ENCODE data around the gene STRN. TPM values are rescaled to one million over a fixed set of nuclear protein-coding genes. Genes with fewer than 3 reads are reported as not detected.

The STRN gene
- total and polyA plus RNA-seq, 4 donors: 3.7 to 35.9 (median 15.7) TPM

DNA sequence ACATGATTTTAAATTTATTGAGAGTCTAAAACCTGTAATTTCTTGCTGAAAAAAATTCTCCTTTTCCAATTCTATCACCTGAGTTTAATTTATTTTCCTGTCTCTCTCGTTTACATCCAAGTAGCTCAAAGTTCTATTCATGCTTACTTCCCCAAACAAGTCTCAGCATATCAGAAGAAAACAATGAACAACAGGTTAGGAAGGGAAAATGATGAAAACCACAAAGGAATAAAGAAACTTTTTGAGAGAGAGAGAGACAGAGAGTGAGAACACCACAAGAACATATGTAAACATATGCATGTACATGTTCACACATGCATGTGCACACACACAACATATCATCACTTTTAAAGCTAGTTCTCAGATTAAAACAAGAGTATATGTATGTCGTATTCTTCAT lies 112.1 kb downstream of the STRN start:
- Histone ChIP-seq H3K27ac (ENCODE audit: low read depth in 1 of 2, low read length in 1 of 2) (no peak overlapping the region), H3K36me3 (ENCODE audit: control insufficient read depth in 4 of 4, insufficient read depth in 4 of 4, low read length in 4 of 4) (peaks cover 9 to 37% (median 19%) of the 10 kb centered on the region in 4 donors), H3K9me3 (ENCODE audit: control insufficient read depth in 4 of 4, insufficient read depth in 3 of 4, low read length in 3 of 4) (no peaks in the 10 kb centered on the region), H3K4me1 (ENCODE audit: control insufficient read depth in 5 of 5, insufficient read depth in 5 of 5, low read length in 5 of 5) (no peaks in the 10 kb centered on the region), H3K4me3 (no peak overlapping the region), H3K9ac (ENCODE audit: insufficient read depth in 1 of 2, low read length in 2 of 2) (no peak overlapping the region), H3K27me3 (ENCODE audit: control insufficient read depth in 3 of 3, insufficient read depth in 3 of 3, low read length in 2 of 3) (no peaks in the 10 kb centered on the region)
- 82 to 84% methylated on average over 2 of the region's 2 CpGs for WGBS, 2 donors
- no peak for ATAC-seq (ENCODE audit: insufficient read depth, low FRiP score)
- no peak for DNase-seq
- TF ChIP-seq CTCF (IDR thresholded peaks at IDR 0.05; ENCODE audit: control extremely low read depth, extremely low read depth): no peak

- no peak for TF ChIP-seq CTCF (IDR thresholded peaks at IDR 0.05; ENCODE audit: control extremely low read depth, extremely low read depth)
- Histone ChIP-seq H3K4me1 (ENCODE audit: control insufficient read depth in 5 of 5, insufficient read depth in 5 of 5, low read length in 5 of 5) (no peaks in the 10 kb centered on the region), H3K27ac (ENCODE audit: low read depth in 1 of 2, low read length in 1 of 2) (no peak overlapping the region), H3K9ac (ENCODE audit: insufficient read depth in 1 of 2, low read length in 2 of 2) (no peak overlapping the region), H3K9me3 (ENCODE audit: control insufficient read depth in 4 of 4, insufficient read depth in 3 of 4, low read length in 3 of 4) (no peaks in the 10 kb centered on the region), H3K4me3 (no peak overlapping the region), H3K36me3 (ENCODE audit: control insufficient read depth in 4 of 4, insufficient read depth in 4 of 4, low read length in 4 of 4) (peaks cover 5 to 29% (median 16%) of the 10 kb centered on the region in 4 donors), H3K27me3 (ENCODE audit: control insufficient read depth in 3 of 3, insufficient read depth in 3 of 3, low read length in 2 of 3) (no peaks in the 10 kb centered on the region)
- 96 to 98% methylated on average over 8 of the region's 8 CpGs for WGBS, 2 donors
- DNase-seq: no peak
- ATAC-seq (ENCODE audit: insufficient read depth, low FRiP score): no peak
These were observed 117.1 kb downstream of the STRN start for GRCh38 chr2:36849265-36849664.

DNA sequence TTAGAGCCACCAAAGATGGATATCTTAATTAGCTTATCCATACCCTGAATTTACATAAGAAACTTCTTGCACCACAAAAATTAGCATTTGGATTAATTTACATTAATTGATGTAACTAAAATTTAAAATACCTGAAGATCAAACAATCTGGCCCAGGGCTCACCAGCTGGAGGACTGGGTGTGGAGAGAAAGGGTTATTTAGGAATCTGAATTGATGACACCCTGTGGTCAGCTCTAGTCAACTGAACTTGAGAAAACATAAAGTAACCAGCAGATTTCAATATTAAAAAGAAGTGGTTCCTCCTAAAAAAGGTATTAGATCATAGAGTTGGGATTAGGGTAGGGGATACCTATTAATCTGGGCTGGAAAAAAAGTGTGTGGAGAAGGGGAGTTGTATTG lies 122.5 kb downstream of the STRN start:
- H3K9ac ChIP-seq (ENCODE audit: insufficient read depth in 1 of 2, low read length in 2 of 2): no peak overlapping the region
- H3K4me1 ChIP-seq (ENCODE audit: control insufficient read depth in 5 of 5, insufficient read depth in 5 of 5, low read length in 5 of 5): no peaks in the 10 kb centered on the region
- TF ChIP-seq CTCF (IDR thresholded peaks at IDR 0.05; ENCODE audit: control extremely low read depth, extremely low read depth): no peak
- H3K36me3 ChIP-seq (ENCODE audit: control insufficient read depth in 4 of 4, insufficient read depth in 4 of 4, low read length in 4 of 4): peaks cover under 1 to 8% (median 4%) of the 10 kb centered on the region in 4 donors
- no peaks in the 10 kb centered on the region for H3K27me3 ChIP-seq (ENCODE audit: control insufficient read depth in 3 of 3, insufficient read depth in 3 of 3, low read length in 2 of 3)
- no peak overlapping the region for H3K4me3 ChIP-seq
- no peak overlapping the region for H3K27ac ChIP-seq (ENCODE audit: low read depth in 1 of 2, low read length in 1 of 2)
- no peak for ATAC-seq (ENCODE audit: insufficient read depth, low FRiP score)
- no peaks in the 10 kb centered on the region for H3K9me3 ChIP-seq (ENCODE audit: control insufficient read depth in 4 of 4, insufficient read depth in 3 of 4, low read length in 3 of 4)
- DNase-seq: no peak

- Histone ChIP-seq H3K9me3 (ENCODE audit: control insufficient read depth in 4 of 4, insufficient read depth in 3 of 4, low read length in 3 of 4) (no peaks in the 10 kb centered on the region), H3K4me3 (no peak overlapping the region), H3K36me3 (ENCODE audit: control insufficient read depth in 4 of 4, insufficient read depth in 4 of 4, low read length in 4 of 4) (peaks cover 0 to 4% (median under 1%) of the 10 kb centered on the region in 4 donors), H3K9ac (ENCODE audit: insufficient read depth in 1 of 2, low read length in 2 of 2) (no peak overlapping the region), H3K27ac (ENCODE audit: low read depth in 1 of 2, low read length in 1 of 2) (no peak overlapping the region), H3K27me3 (ENCODE audit: control insufficient read depth in 3 of 3, insufficient read depth in 3 of 3, low read length in 2 of 3) (no peaks in the 10 kb centered on the region), H3K4me1 (ENCODE audit: control insufficient read depth in 5 of 5, insufficient read depth in 5 of 5, low read length in 5 of 5) (no peaks in the 10 kb centered on the region)
- ATAC-seq (ENCODE audit: insufficient read depth, low FRiP score): no peak
- TF ChIP-seq CTCF (IDR thresholded peaks at IDR 0.05; ENCODE audit: control extremely low read depth, extremely low read depth): no peak
- 84 to 94% methylated on average over 4 of the region's 4 CpGs for WGBS, 2 donors
- no peak for DNase-seq
These were observed 126.2 kb downstream of the STRN start for GRCh38 chr2:36839976-36840617.

Measured in lung (tissue), 12 donors.